Right lung (tissue), 10 donors: ENCODE results near the gene SCGB1C1. TPM values are rescaled to one million over a fixed set of nuclear protein-coding genes. Genes with fewer than 3 reads are reported as not detected.
"Not testable (repeated sequence)": the region's sequence is repeated elsewhere in the genome, so short reads cannot be mapped to it uniquely, and the experiment has no call there.

Experiments
- DNase-seq, 2 donors: peaks; one replicate each; pipeline ENCODE4 v3.0.0-alpha.2; 2013
- long read RNA-seq, 8 donors: transcript quantifications; one replicate each; lab custom pipeline, GENCODE V29; 2026
- polyA plus RNA-seq, 5 donors: library from polyadenylated mRNA; unstranded; fragments of 120-200 nt; gene quantifications; one replicate each; pipeline versions ENCODE4 v1.2.1 to v1.2.3, GENCODE V29; 2013; ENCODE audit warnings: inconsistent platforms in 1 of 5, low replicate concordance in 1 of 5; ENCODE audit not compliant: insufficient read length in 5 of 5, insufficient read depth in 1 of 5

SCGB1C1 gene
- polyA plus RNA-seq: not detected
- long read RNA-seq, donor 1: 0 reads
- long read RNA-seq, donor 2: 0 reads
- long read RNA-seq, donor 3: 0 reads
- long read RNA-seq, donor 4: 0 reads
- long read RNA-seq, donor 5: 0 reads
- long read RNA-seq, donor 6: 0 reads
- long read RNA-seq, donor 7: 0 reads
- long read RNA-seq, donor 8: 0 reads

DNA sequence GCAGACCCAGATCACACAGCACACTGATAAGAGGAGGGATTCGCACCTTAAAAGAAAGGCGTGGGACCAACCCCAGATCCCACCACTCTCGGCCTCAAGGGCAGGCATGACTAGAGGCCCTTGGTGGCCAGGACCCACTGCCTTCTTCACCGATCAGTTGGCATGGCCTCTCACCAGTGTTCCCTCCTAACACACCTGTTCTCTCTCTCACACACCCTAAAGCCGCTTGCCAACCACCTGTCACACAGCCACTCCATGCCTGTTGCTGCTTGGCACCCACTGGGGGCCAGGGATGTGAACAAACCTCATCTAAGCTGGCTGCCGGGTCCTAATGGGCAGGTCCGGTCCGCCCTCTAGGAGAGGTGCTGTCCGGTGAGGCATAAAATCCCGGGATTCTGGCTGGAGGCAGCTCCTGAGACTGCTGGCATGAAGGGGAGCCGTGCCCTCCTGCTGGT, at the start of gene SCGB1C1:
Gene SCGB1C1 (plus strand): TSS at position 405 of the 455 bp plus-strand sequence. CDS start 22 bp downstream, at position 427.
- not testable (repeated sequence) for DNase-seq

DNA sequence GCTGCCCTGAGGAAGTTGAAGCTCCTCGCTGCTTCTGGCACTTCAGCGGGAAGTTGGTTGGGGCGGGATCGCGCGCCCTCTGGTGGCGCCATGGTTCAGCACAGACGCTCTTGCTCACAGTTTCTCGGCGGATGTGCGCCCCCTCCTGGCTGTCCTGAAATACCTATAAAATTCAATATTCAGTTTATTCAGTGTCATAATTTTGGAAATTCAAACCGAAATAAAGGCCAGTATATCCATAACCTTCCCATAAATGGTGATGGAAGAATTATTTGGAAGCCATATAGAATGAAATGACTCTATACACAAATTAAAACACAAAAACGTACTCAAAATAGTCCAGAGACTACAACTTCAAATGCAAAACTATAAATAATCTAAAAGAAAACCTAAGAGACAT, 12.6 kb upstream of the SCGB1C1 start:
- not testable (repeated sequence) for DNase-seq

DNA sequence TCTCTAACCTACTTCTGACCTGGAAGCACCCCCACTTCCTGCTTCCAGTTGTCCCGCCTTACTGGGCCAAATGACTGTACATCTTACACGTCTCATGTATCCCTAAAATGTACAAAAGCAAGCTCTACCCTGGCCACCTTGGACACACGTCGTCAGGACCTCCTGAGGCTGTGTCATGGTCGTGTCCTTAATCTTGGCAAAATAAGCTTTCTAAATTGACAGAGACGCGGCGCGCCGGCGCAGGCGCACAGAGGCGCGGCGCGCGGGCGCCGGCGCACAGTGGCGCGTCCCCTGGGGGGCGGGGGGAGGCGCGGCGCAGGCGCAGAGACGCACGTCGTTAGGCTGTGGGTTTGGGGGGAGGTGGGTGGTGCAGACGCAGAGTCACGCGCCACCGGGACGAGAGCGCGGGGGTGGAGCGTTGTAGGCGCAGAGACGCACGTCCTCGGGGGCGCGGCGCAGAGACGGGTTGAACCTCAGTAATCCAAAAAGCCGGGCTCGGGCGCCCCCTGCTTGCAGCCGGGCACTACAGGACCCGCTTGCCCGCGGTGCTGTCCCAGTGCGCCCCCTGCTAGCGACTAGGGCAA, 3.6 kb upstream of the SCGB1C1 start:
- not testable (repeated sequence) for DNase-seq

DNA sequence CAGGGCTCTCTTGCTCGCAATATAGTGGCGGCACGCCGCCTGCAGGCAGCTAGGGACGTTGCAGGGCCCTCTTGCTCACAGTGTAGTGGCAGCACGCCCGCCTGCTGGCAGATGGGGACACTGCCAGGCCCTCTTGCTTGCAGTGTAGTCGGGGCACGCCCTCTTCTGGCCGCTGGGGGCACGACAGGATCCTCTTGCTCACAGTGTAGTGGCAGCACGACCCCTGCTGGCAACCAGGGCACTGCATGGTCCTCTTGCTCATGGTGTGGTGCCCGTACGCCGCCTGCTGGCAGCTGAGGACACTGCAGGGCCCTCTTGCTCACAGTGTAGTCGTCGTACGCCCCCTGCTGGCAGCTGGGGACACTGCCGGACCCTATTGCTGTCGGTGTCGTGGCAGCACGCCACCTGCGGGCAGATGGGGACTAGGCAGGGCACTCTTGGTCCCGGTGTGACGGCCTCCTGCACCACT, 3.0 kb upstream of the SCGB1C1 start:
- not testable (repeated sequence) for DNase-seq

DNA sequence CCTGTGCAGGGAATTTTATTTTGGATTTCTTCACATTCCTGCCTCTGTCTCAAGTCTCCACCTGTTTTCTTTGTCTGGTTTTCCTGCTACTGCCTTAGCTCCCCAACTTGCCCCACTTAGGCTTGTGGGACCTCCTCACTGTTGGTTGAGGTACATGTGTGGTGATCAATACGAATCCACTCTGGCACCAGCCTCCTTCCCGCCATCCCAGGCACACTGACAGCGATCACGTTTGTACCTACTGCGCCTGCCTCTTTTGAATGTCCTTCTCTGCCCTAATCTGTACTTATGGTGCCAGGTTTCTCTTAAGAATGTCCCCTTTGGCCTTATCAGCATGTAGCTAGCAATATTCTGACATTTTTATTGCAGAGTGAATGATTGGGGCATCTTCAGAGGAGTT, 2.3 kb upstream of the SCGB1C1 start:
- DNase-seq: not testable (repeated sequence)

DNA sequence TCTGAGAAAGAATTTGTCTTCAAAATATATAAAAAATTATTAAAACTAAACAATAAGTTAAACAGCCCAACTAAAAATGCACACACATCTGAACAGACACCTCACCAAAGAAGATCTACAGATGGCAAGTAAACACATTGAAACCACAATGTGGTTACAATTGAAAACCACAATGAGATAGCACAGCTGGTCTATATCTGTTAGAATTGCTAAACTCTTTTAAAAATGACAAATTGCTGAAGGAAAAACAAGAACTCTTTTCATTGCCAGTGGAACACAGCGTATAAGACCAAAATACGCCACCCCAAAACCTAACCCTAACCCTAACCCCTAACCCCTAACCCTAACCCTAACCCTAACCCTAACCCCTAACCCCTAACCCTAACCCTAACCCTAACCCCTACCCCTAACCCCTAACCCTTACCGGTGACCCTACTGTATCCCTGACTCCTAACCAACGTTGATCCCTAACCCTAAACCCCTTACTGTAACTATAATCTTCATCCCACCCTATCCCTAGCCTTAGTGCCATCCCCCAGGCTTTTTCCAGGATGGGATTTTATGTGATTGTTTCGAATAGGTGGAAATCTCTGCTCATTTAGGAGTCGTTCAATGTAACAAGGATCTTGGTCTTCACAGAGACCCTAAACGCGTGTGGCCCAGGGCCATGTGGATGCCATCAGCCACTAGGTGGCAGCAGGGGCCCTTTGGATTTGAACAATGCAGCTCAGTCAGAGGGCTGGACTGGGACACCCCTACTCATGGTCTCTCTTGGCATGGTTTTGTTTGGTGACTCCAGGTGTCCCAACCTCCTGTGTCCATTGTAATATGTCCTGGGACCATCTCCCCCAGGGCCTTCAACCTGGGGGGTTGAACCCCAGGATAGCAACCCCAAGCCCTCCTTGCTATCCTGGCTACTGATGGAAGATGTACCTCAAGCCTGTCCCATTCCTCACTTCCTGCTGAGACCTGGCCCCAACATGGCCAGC, 1.1 kb upstream of the SCGB1C1 start:
- not testable (repeated sequence) for DNase-seq

DNA sequence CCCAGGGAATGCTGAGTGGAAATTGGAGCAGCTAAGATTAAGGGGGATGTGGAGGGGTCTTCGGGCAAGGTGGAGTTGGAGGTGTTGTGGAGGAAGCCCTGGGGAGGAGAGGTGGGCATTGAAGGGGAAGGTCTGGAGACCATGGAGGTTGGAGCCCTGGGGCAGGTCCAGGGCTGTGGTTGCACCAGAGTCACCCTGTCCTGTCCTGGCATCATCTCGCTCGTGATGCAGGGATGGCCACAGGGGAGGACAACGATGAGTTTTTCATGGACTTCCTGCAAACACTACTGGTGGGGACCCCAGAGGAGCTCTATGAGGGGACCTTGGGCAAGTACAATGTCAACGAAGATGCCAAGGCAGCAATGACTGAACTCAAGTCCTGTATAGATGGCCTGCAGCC, 603 bp downstream of the SCGB1C1 start:
- not testable (repeated sequence) for DNase-seq

DNA sequence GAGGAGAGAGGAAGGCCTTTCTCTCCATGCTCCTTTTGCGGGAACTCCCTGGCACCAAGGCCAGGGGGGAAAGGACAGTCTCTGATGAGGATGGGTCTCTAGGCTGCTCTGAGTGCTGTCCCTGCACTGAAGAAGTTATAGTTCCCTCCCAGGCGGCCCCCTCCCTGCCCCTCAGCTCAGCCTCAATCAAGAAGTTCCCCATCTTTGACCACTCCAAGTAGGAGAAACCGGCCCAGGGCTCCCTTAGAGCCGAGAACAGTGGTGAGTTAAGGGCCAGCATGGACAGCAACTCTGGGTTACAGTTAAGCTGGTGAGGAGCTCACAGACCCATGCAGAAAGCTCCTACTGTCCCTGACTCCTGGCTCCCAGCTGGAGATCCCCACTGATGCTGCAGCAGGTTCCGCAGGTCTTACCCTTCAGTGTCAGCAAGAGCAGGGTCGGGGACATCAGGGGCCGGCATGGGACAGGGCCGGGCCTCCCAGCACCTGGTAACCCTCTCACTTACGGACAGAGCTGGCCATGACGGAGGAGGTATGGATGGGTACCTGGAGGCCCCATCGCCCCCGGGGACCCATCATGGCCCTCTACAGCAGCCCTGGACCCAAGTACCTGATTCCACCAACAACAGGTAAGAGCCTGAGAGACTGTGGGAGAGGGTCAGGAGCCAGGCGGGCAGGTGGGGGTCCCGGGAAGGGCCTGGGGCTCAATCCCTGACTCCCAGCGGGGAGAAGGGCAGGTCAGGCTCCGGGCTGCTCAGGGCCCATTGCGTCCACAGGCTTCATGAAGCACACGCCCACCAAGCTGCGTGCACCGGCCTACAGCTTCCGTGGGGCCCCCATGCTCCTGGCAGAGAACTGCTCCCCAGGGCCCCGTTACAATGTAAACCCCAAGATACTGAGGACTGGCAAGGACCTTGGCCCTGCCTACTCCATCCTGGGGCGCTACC, 4.2 kb downstream of the SCGB1C1 start:
- DNase-seq: no peak

DNA sequence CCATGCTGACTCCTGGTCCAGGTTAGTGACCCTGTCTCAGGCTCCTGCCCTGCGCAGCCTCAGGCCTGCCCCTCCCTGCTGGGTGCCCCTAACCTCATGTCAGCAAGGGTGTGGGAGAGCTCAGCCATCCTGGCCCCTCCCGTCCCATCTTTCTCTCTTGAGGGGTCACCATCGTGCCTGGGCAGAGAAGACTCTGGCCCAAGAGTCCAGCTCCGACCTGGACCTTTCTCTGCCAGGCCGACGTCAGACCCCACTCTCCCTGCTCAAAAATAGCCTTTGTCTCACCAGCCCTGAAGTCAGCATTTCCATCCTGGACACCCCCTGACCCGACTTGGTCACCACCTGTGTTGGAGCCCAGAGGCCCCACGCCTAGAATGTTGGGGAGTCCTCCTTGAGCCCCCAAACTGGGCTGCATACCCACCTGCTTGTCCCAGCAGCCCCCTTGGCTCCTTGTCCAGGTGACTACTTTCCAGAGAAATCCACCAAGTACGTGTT, 4.9 kb downstream of the SCGB1C1 start:
- DNase-seq: no peak

DNA sequence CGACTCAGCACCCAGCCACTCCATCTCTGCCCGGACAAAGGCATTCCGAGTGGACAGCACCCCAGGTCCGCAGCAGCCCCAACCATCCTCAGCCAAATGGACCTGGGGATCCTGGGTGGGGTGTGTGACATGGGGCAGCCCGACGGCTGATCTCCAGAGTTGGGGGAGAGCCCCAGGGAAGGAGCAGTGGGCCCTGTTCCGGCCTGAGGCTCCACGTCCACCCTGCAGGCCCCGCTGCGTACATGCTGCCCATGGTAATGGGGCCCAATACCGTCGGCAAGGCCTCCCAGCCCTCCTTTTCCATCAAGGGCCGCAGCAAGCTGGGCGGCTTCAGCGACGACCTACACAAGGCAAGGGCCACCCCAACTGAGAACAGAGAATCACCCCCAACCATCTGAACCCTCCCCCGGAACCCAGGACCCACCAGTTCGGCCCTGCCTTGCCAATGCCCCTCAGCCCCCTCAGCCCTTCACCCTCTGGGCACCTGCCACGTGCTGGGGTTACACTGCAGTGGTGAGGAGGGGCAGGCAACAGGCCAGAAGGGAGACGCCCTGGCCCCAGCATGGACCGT, 5.4 kb downstream of the SCGB1C1 start:
- no peak for DNase-seq

DNA sequence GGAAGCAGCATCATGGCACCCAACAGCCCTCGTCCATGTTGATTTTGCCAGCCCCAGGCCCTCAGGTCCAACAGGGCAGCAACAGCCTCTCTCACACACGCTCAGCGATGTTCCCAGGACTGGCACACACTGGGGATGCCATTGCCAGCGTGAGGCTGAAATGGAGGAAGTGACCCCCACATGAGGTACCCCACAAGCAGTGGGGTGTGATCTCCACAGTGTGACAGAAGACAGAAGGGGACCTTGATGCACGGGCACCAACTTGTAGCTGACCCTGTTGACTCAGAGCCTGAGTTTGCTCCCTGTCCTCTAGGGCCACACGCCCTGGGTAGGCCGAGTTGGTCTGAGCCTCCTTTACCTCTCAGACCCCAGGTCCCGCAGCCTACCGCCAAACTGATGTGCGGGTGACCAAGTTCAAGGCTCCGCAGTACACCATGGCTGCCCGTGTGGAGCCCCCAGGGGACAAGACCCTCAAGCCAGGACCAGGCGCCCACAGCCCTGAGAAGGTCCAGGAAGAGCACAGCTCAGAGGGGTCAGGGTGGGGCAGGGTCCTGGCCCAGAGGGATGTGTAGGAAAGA, 6.2 kb downstream of the SCGB1C1 start:
- no peak for DNase-seq

DNA sequence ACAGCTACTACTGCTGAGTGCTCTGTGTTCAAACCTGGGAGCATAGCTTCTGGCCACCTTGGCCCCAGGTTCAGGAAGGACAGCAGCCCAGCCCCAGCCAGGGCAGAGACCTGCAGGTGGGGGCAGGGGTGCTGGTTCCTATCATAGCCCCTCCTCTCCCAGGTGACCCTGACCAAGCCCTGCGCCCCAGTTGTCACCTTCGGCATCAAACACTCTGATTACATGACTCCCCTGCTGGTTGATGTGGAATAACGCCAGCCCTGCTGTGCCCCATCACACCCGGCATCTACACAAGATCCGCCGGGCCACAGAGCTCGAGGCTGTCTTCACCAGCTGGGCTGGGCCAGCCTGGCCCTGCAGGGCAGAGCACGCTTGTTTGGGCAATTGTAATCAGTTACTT, 6.9 kb downstream of the SCGB1C1 start:
- no peak for DNase-seq

DNA sequence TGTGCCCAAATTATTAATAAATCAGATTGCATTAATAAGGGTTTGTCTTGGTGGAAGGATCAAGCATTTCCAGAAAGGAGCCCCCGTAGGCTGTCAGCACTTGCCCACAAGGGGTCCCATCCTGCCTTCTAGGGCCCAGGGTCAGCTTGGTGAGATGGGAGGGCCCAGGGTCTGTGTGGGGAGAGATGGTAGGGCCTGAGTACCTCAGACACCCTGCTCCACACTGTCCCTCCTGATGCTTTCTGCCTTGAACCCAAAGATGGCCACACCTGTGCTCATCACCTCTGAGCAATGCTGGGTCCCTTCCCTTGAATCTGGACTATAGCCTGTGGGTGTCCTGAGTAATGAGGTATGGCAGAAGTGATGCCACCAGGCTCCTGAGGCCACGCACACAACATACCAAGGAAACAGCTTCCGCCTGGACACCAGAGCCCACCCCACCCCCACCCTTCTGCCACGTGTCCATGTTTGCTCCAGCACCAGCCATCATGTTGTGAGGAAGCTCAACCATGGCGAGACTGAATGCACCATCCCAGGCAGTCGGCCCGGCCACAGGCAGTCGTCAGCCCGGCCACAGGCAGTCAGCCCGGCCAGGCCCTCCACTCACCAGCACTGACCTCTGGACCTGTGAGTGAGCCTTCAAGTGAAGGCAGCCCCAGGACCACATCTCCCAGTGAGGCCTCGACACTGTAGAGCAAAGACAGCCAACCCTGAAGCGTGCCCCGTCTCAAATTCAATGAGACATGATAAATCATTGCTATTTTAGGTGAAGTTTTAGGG, 7.5 kb downstream of the SCGB1C1 start:
- DNase-seq: no peak

DNA sequence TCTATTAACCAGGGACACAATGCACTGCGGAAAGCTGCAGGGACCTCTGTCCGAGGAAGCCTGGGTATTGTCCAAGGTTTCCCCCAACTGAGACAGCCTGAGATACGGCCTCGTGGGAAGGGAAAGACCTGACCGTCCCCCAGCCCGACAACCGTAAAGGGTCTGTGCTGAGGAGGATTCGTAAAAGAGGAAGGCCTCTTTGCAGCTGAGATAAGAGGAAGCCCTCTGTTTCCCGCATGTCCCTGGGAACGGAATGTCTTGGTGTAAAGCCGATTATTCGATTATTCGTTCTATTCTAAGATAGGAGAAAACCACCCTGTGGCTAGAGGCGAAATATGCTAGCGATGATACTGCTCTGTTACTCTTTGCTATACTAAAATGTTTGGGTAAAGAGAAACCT, 9.1 kb downstream of the SCGB1C1 start:
- DNase-seq: no peak

DNA sequence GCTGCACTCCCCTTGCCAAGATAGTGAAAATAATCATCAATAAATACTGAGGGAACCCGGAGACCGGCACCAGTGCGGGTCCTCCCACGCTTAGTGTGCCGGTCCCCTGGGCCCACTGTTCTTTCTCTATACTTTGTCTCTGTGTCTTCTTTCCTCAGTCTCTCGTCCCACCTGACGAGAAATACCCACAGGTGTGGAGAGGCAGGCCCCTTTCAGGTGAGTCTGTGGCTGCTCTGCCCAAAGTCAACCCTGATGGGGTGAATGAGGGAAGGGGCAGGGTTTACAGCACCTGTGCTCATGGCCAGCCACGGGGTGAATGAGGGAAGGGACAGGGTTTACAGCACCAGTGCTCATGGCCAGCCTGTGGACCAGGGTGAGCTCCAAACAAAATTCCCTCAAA, 9.6 kb downstream of the SCGB1C1 start:
- no peak for DNase-seq

DNA sequence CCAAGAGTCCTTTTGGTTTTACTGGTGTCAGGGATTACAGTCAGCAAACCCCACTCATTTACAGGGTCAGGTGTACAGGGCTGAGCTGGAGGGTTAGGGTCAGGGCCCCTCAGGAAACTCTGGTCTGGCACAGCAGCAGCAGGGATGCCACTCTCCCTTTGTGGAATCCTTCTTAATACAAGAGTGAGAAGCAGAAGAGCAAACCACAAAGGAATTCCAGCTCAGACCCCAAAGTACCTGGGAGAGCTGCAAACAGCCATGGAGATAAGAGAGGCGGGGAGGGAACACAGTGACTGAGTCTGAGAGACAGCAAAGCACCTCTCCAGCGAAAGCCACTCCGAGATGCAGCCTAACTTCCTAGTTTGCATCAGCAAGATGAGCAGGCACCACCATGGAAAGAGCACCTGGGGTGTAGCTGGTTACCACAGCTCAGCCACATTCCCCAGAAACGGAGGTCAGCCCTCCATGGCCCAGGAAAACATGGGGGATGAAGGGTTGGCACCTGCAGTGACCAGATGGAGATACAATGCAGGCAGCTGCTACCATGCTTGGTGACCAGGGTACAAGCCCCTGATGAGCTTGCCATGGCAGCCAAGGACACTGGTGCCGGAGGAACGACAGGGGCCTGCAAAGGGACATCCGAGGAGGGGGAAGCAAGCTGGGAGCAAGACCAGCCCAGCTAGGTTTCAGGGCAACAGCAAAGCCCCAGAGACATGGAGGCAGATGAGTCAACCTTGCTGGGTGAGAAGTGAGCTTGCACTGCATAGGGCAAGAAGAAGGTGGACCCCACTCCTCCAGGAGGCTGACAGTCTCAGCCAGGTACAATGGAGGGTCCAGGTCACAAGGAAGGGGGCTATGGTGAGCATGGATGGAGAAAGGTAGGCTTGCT, 10.4 kb downstream of the SCGB1C1 start:
- DNase-seq: no peak

DNA sequence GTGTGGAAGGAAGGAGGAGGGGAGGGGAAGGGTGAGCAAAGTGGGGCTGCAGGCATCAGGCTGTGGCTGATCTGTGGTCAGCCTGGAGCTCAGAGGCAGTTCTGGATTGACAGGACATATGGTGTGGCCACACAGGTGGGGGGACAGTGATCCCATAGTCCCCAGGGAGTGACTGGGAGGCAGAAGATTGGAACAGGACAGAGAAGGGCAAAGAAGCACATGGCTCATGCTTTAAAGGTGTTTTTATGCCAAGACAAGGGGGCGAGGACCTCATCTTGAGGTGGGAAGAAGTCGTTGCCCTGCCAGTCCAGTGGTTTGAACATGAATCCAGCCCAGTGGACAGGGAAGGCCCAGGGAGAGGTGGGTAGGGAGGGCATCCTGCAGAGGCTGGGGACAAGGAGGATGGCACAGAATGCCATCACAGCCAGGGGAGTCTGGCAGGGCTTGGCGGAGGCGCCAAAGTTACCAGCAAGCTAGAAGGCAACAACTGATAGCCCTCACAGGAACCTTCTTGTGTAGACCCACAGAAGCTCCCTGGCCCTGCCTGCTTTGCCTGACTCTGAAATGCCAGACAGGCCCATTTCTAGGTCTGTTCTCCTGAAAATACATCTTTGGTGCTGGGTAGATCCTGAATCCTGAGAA, 11.2 kb downstream of the SCGB1C1 start:
- DNase-seq: no peak

DNA sequence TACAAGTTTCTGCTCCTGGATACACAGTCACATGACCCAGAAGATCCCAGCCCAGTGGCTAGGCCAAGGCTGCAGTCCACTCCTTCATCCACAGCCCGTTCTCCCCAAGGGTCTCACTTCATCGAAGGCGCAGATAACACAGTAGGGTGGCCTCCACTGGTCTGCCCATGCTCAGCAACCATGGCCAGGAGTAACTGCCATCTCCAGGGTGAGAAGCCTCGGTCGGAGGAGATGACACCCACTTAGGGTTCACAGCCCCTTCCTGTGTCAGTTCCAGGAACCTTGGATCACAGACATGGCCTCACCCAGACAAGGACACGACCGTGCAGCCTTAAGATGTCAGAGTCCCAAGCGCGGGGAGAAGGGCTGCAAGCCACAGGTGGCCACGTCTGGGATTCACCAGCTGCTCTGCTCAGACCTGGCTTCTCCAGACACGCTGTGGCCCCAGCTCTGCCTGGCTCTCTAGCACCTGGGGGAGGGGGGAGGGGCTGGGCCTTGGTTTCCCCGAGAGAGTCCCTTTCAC, 11.8 kb downstream of the SCGB1C1 start:
- DNase-seq: no peak
